ENCODE results near the gene ZER1.

The ZER1 gene

GRCh38 chr9:128727640-128728248, 44.0 kb downstream of the ZER1 start:
- no peak overlapping the region for H3K4me3 ChIP-seq (replicated peaks; ENCODE audit: low read depth, low read length)
- DNase-seq (ENCODE audit: extremely low read depth, insufficient read length), result no peak
- no peaks in the 10 kb centered on the region for H3K27me3 ChIP-seq (replicated peaks; ENCODE audit: control insufficient read depth, insufficient read depth, low read length)
- H3K36me3 ChIP-seq (ENCODE audit: control insufficient read depth, insufficient read depth, low read length), result peaks cover 3% of the 10 kb centered on the region
- no peak for TF ChIP-seq CTCF (IDR thresholded peaks at IDR 0.05; ENCODE audit: insufficient read depth, low read length, poor library complexity, severe bottlenecking)

- H3K27me3 ChIP-seq (replicated peaks; ENCODE audit: control insufficient read depth, insufficient read depth, low read length), result no peaks in the 10 kb centered on the region
- peak; percentile 46 for DNase-seq (ENCODE audit: extremely low read depth, insufficient read length)
- H3K4me3 ChIP-seq (replicated peaks; ENCODE audit: low read depth, low read length), result peak overlapping the region; percentile 66
- H3K36me3 ChIP-seq (ENCODE audit: control insufficient read depth, insufficient read depth, low read length), result peaks cover 14% of the 10 kb centered on the region
- TF ChIP-seq CTCF (IDR thresholded peaks at IDR 0.05; ENCODE audit: insufficient read depth, low read length, poor library complexity, severe bottlenecking), result no peak
Observed at GRCh38 chr9:128724744-128725211, 46.9 kb downstream of the ZER1 start.

- DNase-seq (ENCODE audit: extremely low read depth, insufficient read length), result peak; percentile 99
- no peak for TF ChIP-seq CTCF (IDR thresholded peaks at IDR 0.05; ENCODE audit: insufficient read depth, low read length, poor library complexity, severe bottlenecking)
- no peaks in the 10 kb centered on the region for H3K27me3 ChIP-seq (replicated peaks; ENCODE audit: control insufficient read depth, insufficient read depth, low read length)
- H3K36me3 ChIP-seq (ENCODE audit: control insufficient read depth, insufficient read depth, low read length), result peaks cover 15% of the 10 kb centered on the region
- H3K4me3 ChIP-seq (replicated peaks; ENCODE audit: low read depth, low read length), result peak within 1 kb of the TSS; percentile 99
Observed at GRCh38 chr9:128723866-128724743, 47.6 kb downstream of the ZER1 start, which contains the start of gene ZDHHC12. ZDHHC12 (minus strand) TSS chr9:128724127; CDS start chr9:128724093, 34 bp downstream.

- TF ChIP-seq CTCF (IDR thresholded peaks at IDR 0.05; ENCODE audit: insufficient read depth, low read length, poor library complexity, severe bottlenecking), result no peak
Observed at GRCh38 chr9:128723352-128723865, 48.3 kb downstream of the ZER1 start.

GRCh38 chr9:128722380-128723351, 49.1 kb downstream of the ZER1 start:
- Histone ChIP-seq H3K27me3 (replicated peaks; ENCODE audit: control insufficient read depth, insufficient read depth, low read length) (no peaks in the 10 kb centered on the region), H3K4me3 (replicated peaks; ENCODE audit: low read depth, low read length) (peak overlapping the region; percentile 99), H3K36me3 (ENCODE audit: control insufficient read depth, insufficient read depth, low read length) (peaks cover 13% of the 10 kb centered on the region)
- no peak for TF ChIP-seq CTCF (IDR thresholded peaks at IDR 0.05; ENCODE audit: insufficient read depth, low read length, poor library complexity, severe bottlenecking)
- DNase-seq (ENCODE audit: extremely low read depth, insufficient read length), result no peak

More at GRCh38 chr9:128723352-128723865, 48.3 kb downstream of the ZER1 start:
- H3K36me3 ChIP-seq (ENCODE audit: control insufficient read depth, insufficient read depth, low read length), result peaks cover 13% of the 10 kb centered on the region
- no peaks in the 10 kb centered on the region for H3K27me3 ChIP-seq (replicated peaks; ENCODE audit: control insufficient read depth, insufficient read depth, low read length)
- peak overlapping the region; percentile 99 for H3K4me3 ChIP-seq (replicated peaks; ENCODE audit: low read depth, low read length)
- no peak for DNase-seq (ENCODE audit: extremely low read depth, insufficient read length)
